ENCODE measurements around the gene HAVCR2. TPM values are rescaled to one million over a fixed set of nuclear protein-coding genes. Genes with fewer than 3 reads are reported as not detected.

HAVCR2 gene
- total and polyA plus RNA-seq, 9 of the 15 experiments (the other 6 are each of a cell fraction or from before 2014, with no cell fraction given): 0.04 to 0.11 (median 0.06) TPM; not detected in 5

DNA sequence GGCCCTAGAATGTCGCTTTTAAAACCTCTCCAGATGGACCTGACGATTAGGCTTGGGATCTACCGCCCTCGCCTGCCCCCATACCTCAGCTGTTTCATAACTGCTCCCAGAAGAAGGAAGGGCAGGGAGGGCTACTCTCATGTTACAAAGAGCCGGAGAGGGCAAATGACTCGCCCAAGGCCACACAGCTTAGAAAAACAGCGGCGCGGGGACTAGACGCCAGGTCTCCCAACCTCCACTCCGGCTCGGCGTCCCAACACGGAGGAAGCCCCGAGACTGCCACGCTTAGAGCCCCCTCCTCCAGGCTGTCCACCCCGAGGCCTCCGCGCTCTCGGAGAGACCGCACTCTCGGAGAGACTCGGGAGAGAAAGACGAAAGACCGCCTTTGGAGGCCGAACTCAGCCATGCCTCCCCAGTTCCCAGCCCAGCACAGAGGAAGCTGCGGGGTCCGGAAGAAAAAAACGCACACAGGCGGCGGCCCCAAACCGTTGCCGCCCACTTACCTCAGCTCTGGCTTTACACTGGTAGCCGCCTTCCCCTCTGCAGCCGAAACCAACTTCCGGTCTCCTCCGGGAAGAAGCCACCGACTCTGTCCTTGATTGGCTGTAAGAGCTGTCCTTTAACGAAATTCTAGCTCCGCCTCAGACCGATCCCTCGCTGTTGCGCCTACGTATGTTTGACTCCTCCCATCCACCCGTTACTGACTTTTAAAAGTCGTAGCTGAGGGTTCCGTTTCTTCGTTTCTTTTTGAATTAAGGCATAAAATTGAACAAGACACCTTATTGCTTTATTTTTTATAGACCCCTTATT, 33.7 kb upstream of the HAVCR2 start, which contains the start of gene MED7 (continued):
- TF ChIP-seq, protein P1, sequence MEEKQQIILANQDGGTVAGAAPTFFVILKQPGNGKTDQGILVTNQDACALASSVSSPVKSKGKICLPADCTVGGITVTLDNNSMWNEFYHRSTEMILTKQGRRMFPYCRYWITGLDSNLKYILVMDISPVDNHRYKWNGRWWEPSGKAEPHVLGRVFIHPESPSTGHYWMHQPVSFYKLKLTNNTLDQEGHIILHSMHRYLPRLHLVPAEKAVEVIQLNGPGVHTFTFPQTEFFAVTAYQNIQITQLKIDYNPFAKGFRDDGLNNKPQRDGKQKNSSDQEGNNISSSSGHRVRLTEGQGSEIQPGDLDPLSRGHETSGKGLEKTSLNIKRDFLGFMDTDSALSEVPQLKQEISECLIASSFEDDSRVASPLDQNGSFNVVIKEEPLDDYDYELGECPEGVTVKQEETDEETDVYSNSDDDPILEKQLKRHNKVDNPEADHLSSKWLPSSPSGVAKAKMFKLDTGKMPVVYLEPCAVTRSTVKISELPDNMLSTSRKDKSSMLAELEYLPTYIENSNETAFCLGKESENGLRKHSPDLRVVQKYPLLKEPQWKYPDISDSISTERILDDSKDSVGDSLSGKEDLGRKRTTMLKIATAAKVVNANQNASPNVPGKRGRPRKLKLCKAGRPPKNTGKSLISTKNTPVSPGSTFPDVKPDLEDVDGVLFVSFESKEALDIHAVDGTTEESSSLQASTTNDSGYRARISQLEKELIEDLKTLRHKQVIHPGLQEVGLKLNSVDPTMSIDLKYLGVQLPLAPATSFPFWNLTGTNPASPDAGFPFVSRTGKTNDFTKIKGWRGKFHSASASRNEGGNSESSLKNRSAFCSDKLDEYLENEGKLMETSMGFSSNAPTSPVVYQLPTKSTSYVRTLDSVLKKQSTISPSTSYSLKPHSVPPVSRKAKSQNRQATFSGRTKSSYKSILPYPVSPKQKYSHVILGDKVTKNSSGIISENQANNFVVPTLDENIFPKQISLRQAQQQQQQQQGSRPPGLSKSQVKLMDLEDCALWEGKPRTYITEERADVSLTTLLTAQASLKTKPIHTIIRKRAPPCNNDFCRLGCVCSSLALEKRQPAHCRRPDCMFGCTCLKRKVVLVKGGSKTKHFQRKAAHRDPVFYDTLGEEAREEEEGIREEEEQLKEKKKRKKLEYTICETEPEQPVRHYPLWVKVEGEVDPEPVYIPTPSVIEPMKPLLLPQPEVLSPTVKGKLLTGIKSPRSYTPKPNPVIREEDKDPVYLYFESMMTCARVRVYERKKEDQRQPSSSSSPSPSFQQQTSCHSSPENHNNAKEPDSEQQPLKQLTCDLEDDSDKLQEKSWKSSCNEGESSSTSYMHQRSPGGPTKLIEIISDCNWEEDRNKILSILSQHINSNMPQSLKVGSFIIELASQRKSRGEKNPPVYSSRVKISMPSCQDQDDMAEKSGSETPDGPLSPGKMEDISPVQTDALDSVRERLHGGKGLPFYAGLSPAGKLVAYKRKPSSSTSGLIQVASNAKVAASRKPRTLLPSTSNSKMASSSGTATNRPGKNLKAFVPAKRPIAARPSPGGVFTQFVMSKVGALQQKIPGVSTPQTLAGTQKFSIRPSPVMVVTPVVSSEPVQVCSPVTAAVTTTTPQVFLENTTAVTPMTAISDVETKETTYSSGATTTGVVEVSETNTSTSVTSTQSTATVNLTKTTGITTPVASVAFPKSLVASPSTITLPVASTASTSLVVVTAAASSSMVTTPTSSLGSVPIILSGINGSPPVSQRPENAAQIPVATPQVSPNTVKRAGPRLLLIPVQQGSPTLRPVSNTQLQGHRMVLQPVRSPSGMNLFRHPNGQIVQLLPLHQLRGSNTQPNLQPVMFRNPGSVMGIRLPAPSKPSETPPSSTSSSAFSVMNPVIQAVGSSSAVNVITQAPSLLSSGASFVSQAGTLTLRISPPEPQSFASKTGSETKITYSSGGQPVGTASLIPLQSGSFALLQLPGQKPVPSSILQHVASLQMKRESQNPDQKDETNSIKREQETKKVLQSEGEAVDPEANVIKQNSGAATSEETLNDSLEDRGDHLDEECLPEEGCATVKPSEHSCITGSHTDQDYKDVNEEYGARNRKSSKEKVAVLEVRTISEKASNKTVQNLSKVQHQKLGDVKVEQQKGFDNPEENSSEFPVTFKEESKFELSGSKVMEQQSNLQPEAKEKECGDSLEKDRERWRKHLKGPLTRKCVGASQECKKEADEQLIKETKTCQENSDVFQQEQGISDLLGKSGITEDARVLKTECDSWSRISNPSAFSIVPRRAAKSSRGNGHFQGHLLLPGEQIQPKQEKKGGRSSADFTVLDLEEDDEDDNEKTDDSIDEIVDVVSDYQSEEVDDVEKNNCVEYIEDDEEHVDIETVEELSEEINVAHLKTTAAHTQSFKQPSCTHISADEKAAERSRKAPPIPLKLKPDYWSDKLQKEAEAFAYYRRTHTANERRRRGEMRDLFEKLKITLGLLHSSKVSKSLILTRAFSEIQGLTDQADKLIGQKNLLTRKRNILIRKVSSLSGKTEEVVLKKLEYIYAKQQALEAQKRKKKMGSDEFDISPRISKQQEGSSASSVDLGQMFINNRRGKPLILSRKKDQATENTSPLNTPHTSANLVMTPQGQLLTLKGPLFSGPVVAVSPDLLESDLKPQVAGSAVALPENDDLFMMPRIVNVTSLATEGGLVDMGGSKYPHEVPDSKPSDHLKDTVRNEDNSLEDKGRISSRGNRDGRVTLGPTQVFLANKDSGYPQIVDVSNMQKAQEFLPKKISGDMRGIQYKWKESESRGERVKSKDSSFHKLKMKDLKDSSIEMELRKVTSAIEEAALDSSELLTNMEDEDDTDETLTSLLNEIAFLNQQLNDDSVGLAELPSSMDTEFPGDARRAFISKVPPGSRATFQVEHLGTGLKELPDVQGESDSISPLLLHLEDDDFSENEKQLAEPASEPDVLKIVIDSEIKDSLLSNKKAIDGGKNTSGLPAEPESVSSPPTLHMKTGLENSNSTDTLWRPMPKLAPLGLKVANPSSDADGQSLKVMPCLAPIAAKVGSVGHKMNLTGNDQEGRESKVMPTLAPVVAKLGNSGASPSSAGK (IDR thresholded peaks at IDR 0.05): no peak
- TF ChIP-seq ZNF561 (CRISPR knock-in tag; conservative IDR thresholded peaks at IDR 0.05) (no peak), FOXP1 (CRISPR knock-in tag; IDR thresholded peaks at IDR 0.05) (no peak), MYBL2 (IDR thresholded peaks at IDR 0.05; ENCODE audit: low read depth) (peak; percentile 96), MYBL2 (CRISPR knock-in tag; IDR thresholded peaks at IDR 0.05; ENCODE audit: borderline replicate concordance) (no peak), GTF2F1 (IDR thresholded peaks at IDR 0.05; ENCODE audit: low read depth, low read length) (peak; percentile 39; the same call in 1 of the 2 replicates), HNRNPLL (IDR thresholded peaks at IDR 0.05; ENCODE audit: low read depth, low read length, poor library complexity, severe bottlenecking) (peak; percentile 80), EGR1 (conservative IDR thresholded peaks at IDR 0.05) (peak; percentile 32), ZFP36 (IDR thresholded peaks at IDR 0.05; ENCODE audit: low read depth, low read length, partially characterized antibody) (peak; percentile 97), HLTF (IDR thresholded peaks at IDR 0.05) (no peak), ZNF354B (CRISPR knock-in tag; IDR thresholded peaks at IDR 0.05) (no peak), NCOA6 (IDR thresholded peaks at IDR 0.05) (no peak), PHF20 (IDR thresholded peaks at IDR 0.05; ENCODE audit: partially characterized antibody) (peak; percentile 66), SETDB1 (IDR thresholded peaks at IDR 0.05; ENCODE audit: low read length) (no peak), STAG1 (CRISPR knock-in tag; IDR thresholded peaks at IDR 0.05; ENCODE audit: borderline replicate concordance) (no peak)
- TF ChIP-seq, protein P2, sequence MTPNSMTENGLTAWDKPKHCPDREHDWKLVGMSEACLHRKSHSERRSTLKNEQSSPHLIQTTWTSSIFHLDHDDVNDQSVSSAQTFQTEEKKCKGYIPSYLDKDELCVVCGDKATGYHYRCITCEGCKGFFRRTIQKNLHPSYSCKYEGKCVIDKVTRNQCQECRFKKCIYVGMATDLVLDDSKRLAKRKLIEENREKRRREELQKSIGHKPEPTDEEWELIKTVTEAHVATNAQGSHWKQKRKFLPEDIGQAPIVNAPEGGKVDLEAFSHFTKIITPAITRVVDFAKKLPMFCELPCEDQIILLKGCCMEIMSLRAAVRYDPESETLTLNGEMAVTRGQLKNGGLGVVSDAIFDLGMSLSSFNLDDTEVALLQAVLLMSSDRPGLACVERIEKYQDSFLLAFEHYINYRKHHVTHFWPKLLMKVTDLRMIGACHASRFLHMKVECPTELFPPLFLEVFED (CRISPR knock-in tag; conservative IDR thresholded peaks at IDR 0.05): no peak

All from K562 (cell line).